Measurements from ENCODE around the gene IRF2.
"Not testable (repeated sequence)": the region's sequence is repeated elsewhere in the genome, so short reads cannot be mapped to it uniquely, and the experiment has no call there.

- TF ChIP-seq CTCF, POLR2A (IDR thresholded peaks at IDR 0.05): not testable (repeated sequence)
Measured at GRCh38 chr4:184375623-184376022, 98.7 kb downstream of the IRF2 start.
